IMR-90 (cell line): Measurements from ENCODE around the gene ARHGAP45. TPM values are rescaled to one million over a fixed set of nuclear protein-coding genes. Genes with fewer than 3 reads are reported as not detected.

ENCODE experiments used
- ATAC-seq: fragments of 200-7000 bp; cut with Tn5 transposase; 2 replicates; pipeline ENCODE4 v1.9.1; 2020; ENCODE audit warnings: low read depth, mild to moderate bottlenecking, moderate library complexity
- BruUV-seq: library from RNA; stranded (reverse); fragments of 400-500 nt; replicated peaks from 2 replicates; lab custom pipeline; 2021; lab: Mats Ljungman, UMichigan
- CTCF ChIA-PET: fragments of 300-600 bp; formaldehyde crosslinking; extraction: SDS; loops from one replicate; lab custom pipeline; 2021; ENCODE audit warnings: antibody characterized with exemption; lab: Yijun Ruan, JAX
- POLR2A ChIA-PET: fragments of 300-600 bp; sonication (Branson Sonifier 250); formaldehyde crosslinking; loops from one replicate; lab custom pipeline; 2022; ENCODE audit warnings: antibody characterized with exemption; ENCODE audit not compliant: unreplicated experiment; lab: Charles Lee
- DNase-seq: peaks from one replicate; pipeline ENCODE4 v3.0.0; 2013
- H2AFZ ChIP-seq: replicated peaks from 2 replicates; pipeline ENCODE3; 2013; ENCODE audit warnings: low read length, mild to moderate bottlenecking; ENCODE audit not compliant: poor library complexity
- H2AK5ac ChIP-seq: 2 replicates; pipeline ENCODE4 v1.6.1; 2013; ENCODE audit warnings: low read depth, low read length, inconsistent platforms
- H2AK9ac ChIP-seq: replicated peaks from 2 replicates; pipeline ENCODE3; 2013; ENCODE audit warnings: mild to moderate bottlenecking, low read depth, low read length, moderate library complexity; ENCODE audit not compliant: poor library complexity
- H2BK120ac ChIP-seq: 2 replicates; pipeline ENCODE4 v1.6.1; 2013; ENCODE audit warnings: low read depth, low read length, inconsistent platforms
- H2BK15ac ChIP-seq: 3 replicates; pipeline ENCODE4 v1.6.1; 2013; ENCODE audit warnings: low read depth, low read length, inconsistent platforms
- H2BK20ac ChIP-seq: 2 replicates; pipeline ENCODE4 v1.6.1; 2013; ENCODE audit warnings: low read depth, mild to moderate bottlenecking, inconsistent platforms, low read length, moderate library complexity
- H2BK5ac ChIP-seq: 2 replicates; pipeline ENCODE4 v1.6.1; 2013; ENCODE audit warnings: mild to moderate bottlenecking, low read depth, low read length, inconsistent platforms; ENCODE audit not compliant: poor library complexity, severe bottlenecking
- H3K14ac ChIP-seq: replicated peaks from 2 replicates; pipeline ENCODE4 v1.6.1; 2013; ENCODE audit warnings: low read depth, low read length, inconsistent platforms
- H3K18ac ChIP-seq: 2 replicates; pipeline ENCODE4 v1.6.1; 2013; ENCODE audit warnings: low read depth, low read length, control low read depth
- H3K23ac ChIP-seq: 2 replicates; pipeline ENCODE4 v1.6.1; 2013; ENCODE audit warnings: low read depth, low read length, inconsistent platforms
- H3K27ac ChIP-seq: 2 replicates; pipeline ENCODE4 v1.5.1; 2013; ENCODE audit warnings: mild to moderate bottlenecking, control low read depth, low read length; ENCODE audit not compliant: insufficient read depth
- H3K27me3 ChIP-seq: 2 replicates; pipeline ENCODE4 v1.6.1; 2013; ENCODE audit warnings: low read length; ENCODE audit not compliant: control insufficient read depth, insufficient read depth
- H3K36me3 ChIP-seq: 2 replicates; pipeline ENCODE4 v1.6.1; 2013; ENCODE audit warnings: low read length, mixed read lengths; ENCODE audit not compliant: control insufficient read depth, insufficient read depth
- H3K4ac ChIP-seq: 2 replicates; pipeline ENCODE4 v1.6.1; 2013; ENCODE audit warnings: low read depth, low read length, inconsistent platforms
- H3K4me1 ChIP-seq: 2 replicates; pipeline ENCODE4 v1.6.1; 2013; ENCODE audit warnings: low read length, mixed read lengths; ENCODE audit not compliant: control insufficient read depth, insufficient read depth
- H3K4me2 ChIP-seq: 2 replicates; pipeline ENCODE4 v1.6.1; 2013; ENCODE audit warnings: low read depth, mild to moderate bottlenecking, control low read depth, low read length, moderate library complexity
- H3K4me3 ChIP-seq: 2 replicates; pipeline ENCODE4 v1.5.1; 2013; ENCODE audit warnings: low read depth, mild to moderate bottlenecking, control low read depth, low read length, moderate library complexity; ENCODE audit not compliant: insufficient read depth
- H3K56ac ChIP-seq: 2 replicates; pipeline ENCODE4 v1.6.1; 2013; ENCODE audit warnings: low read length, inconsistent platforms; ENCODE audit not compliant: insufficient read depth; ENCODE audit errors: extremely low read depth
- H3K79me1 ChIP-seq, 2 experiments: 2 replicates each; pipeline ENCODE4 v1.6.1; 2013; ENCODE audit warnings: low read length in 2 of 2, inconsistent platforms in 1 of 2, low read depth in 1 of 2
- H3K9ac ChIP-seq: 2 replicates; pipeline ENCODE4 v1.6.1; 2013; ENCODE audit warnings: low read depth, low read length, control low read depth
- H3K9me1 ChIP-seq: 2 replicates; pipeline ENCODE4 v1.6.1; 2013; ENCODE audit warnings: low read length, inconsistent platforms; ENCODE audit not compliant: insufficient read depth
- H3K9me3 ChIP-seq: 2 replicates; pipeline ENCODE4 v1.6.1; 2013; ENCODE audit warnings: low read length; ENCODE audit not compliant: control insufficient read depth, insufficient read depth
- H4K20me1 ChIP-seq: 2 replicates; pipeline ENCODE4 v1.6.1; 2013; ENCODE audit warnings: low read length, inconsistent platforms; ENCODE audit not compliant: insufficient read depth
- H4K5ac ChIP-seq: 2 replicates; pipeline ENCODE4 v1.6.1; 2013; ENCODE audit warnings: mild to moderate bottlenecking, low read depth, low read length, control low read depth
- H4K8ac ChIP-seq, 2 experiments: 2 replicates each; pipeline ENCODE4 v1.6.1; 2013; ENCODE audit warnings: low read depth in 2 of 2, low read length in 2 of 2, control low read depth in 1 of 2, inconsistent platforms in 1 of 2
- H4K91ac ChIP-seq: 2 replicates; pipeline ENCODE4 v1.6.1; 2013; ENCODE audit warnings: low read depth, low read length, inconsistent platforms; ENCODE audit not compliant: insufficient read depth
- BHLHE40 ChIP-seq: fragments of 150-350 bp; IDR thresholded peaks from 2 replicates; pipeline ENCODE4 v1.6.1; 2016; ENCODE audit warnings: mild to moderate bottlenecking, low read depth, low read length
- CEBPB ChIP-seq: IDR thresholded peaks from 2 replicates; pipeline ENCODE4 v1.6.1; 2012; ENCODE audit warnings: low read depth, low read length, improper control_type of control experiment
- CHD1 ChIP-seq: IDR thresholded peaks from 2 replicates; pipeline ENCODE4 v1.6.1; 2012; ENCODE audit warnings: low read depth, low read length, improper control_type of control experiment
- FOS ChIP-seq: fragments of 150-350 bp; IDR thresholded peaks from 2 replicates; pipeline ENCODE4 v1.6.1; 2016; ENCODE audit warnings: low read depth, low read length
- MAFK ChIP-seq: IDR thresholded peaks from 2 replicates; pipeline ENCODE4 v1.6.1; 2012; ENCODE audit warnings: low read depth, low read length, improper control_type of control experiment
- MAZ ChIP-seq: IDR thresholded peaks from 2 replicates; pipeline ENCODE4 v1.6.1; 2012; ENCODE audit warnings: low read depth, mild to moderate bottlenecking, low read length, improper control_type of control experiment, moderate library complexity, borderline replicate concordance
- NFE2L2 ChIP-seq: fragments of 150-350 bp; IDR thresholded peaks from 2 replicates; pipeline ENCODE4 v1.6.1; 2016; ENCODE audit warnings: low read depth, mild to moderate bottlenecking, low read length
- POLR2A ChIP-seq: IDR thresholded peaks from 2 replicates; pipeline ENCODE4 v1.6.1; 2012; ENCODE audit warnings: mild to moderate bottlenecking, low read depth, low read length
- RAD21 ChIP-seq: IDR thresholded peaks from 2 replicates; pipeline ENCODE4 v1.6.1; 2012; ENCODE audit warnings: low read length, improper control_type of control experiment
- RCOR1 ChIP-seq: IDR thresholded peaks from 2 replicates; pipeline ENCODE4 v1.6.1; 2012; ENCODE audit warnings: mild to moderate bottlenecking, low read length, improper control_type of control experiment; ENCODE audit not compliant: insufficient replicate concordance
- RFX5 ChIP-seq: IDR thresholded peaks from 2 replicates; pipeline ENCODE4 v1.8.0; 2012; ENCODE audit warnings: low read depth, mild to moderate bottlenecking, low read length, moderate library complexity
- SMC3 ChIP-seq: fragments of 150-350 bp; IDR thresholded peaks from 2 replicates; pipeline ENCODE4 v1.6.1; 2016; ENCODE audit warnings: low read depth, mild to moderate bottlenecking, antibody characterized with exemption, low read length, moderate library complexity
- WGBS, 2 experiments: methylation state at CpG; one replicate each; pipeline versions ENCODE4 v1.1.5 to v1.1.7; 2013; ENCODE audit warnings: missing lambda C conversion rate in 2 of 2; ENCODE audit not compliant: insufficient read length in 1 of 2; ENCODE audit errors: extremely low coverage in 2 of 2; 5-methylcytosine and 5-hydroxymethylcytosine counted together
- dilution Hi-C: fragments of 300-500 bp; cut with HindIII; formaldehyde crosslinking; loops from one replicate; pipeline ENCODE4 v1.14.3; 2018; ENCODE audit warnings: low sequenced_read_pairs; ENCODE audit not compliant: unreplicated experiment
- in situ Hi-C: fragments of 300-500 bp; cut with MboI; formaldehyde crosslinking; loops from 3 replicates; pipeline ENCODE4 v1.14.3; 2019; ENCODE audit warnings: low sequenced_read_pairs, inconsistent platforms, mixed read lengths
- intact Hi-C: fragments of 100-400 bp; cut with micrococcal nuclease; formaldehyde crosslinking; loops from 2 replicates; pipeline ENCODE4 v1.10.0; 2022
- polyA plus RNA-seq, 3 experiments: library from polyadenylated mRNA; depleted of rRNA; stranded (reverse); fragments of >200 nt; gene quantifications; 2 replicates each; pipeline ENCODE4 v1.2.3, GENCODE V29; 2012; ENCODE audit warnings: low replicate concordance in 1 of 3
- total RNA-seq: library from RNA; depleted of rRNA; stranded (reverse); fragments of >200 nt; gene quantifications from 2 replicates; pipeline ENCODE4 v1.2.3, GENCODE V29; 2012
- TF ChIP-seq, protein P1 (sequence below): fragments of 150-350 bp; IDR thresholded peaks from 2 replicates; pipeline ENCODE4 v1.6.1; 2017; ENCODE audit warnings: mild to moderate bottlenecking, antibody characterized with exemption, low read length, low read depth
- TF ChIP-seq, protein P2 (sequence below): conservative IDR thresholded peaks from 2 replicates; pipeline ENCODE4 v1.5.1; 2012; ENCODE audit warnings: mild to moderate bottlenecking, low read depth, low read length, improper control_type of control experiment
- TF ChIP-seq, protein P3 (sequence below): fragments of 150-350 bp; IDR thresholded peaks from 2 replicates; pipeline ENCODE4 v1.6.1; 2016; ENCODE audit warnings: low read depth, mild to moderate bottlenecking, low read length, moderate library complexity, borderline replicate concordance

Gene ARHGAP45
- total and polyA plus RNA-seq, 2 of the 4 experiments (the other 2 are of a cell fraction) = 1.3 to 1.7 TPM

DNA sequence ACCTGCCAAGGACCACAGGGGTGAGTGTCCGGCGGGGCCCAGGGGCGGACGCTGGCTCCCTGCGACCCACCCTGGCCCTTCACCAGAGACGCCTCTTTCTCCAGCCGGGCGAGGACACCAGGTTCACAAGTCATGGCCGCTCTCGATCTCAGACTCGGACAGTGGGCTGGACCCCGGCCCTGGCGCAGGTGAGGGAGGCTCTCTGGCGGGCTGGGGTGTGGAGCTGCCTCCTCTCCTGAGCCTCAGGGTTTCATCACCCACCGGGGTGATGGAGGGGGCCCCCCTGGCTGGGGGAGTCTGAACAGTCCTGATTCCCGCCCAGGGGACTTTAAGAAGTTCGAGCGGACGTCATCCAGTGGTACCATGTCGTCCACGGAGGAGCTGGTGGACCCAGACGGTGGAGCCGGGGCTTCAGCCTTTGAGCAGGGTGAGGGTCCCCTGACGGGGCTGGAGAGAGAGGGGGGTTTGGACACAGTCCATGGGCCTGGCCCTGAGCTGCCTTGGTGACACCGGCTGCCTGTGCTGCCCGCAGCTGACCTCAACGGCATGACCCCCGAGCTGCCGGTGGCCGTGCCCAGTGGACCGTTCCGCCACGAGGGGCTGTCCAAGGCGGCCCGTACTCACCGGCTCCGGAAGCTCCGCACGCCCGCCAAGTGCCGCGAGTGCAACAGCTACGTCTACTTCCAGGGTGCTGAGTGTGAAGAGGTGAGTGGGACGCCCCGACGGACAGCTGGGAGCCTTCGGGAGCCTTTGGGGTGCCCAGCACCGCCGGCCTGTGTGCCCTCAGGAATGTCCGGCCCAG lies 13.6 kb downstream of the ARHGAP45 start:
- ChIA-PET CTCF (interaction anchor here (0.6 kb wide), 1 partner anchor 32 kb away, joined by 3 read pairs; no protein-coding TSS in a partner anchor), POLR2A (no interaction called here)
- H3K4me2 ChIP-seq = no peak overlapping the region
- no peak overlapping the region for H4K91ac ChIP-seq
- no peak overlapping the region for H3K4ac ChIP-seq
- no peaks in the 10 kb centered on the region for H3K9me1 ChIP-seq
- H4K8ac ChIP-seq = no peak overlapping the region
- no peak overlapping the region for H2BK15ac ChIP-seq
- 96% methylated on average over 28 of the region's 50 CpGs; no CpG with 5 or more reads in 1 of the 2 experiments for WGBS, 2 experiments
- H3K27ac ChIP-seq = no peak overlapping the region
- H3K4me1 ChIP-seq = no peaks in the 10 kb centered on the region
- H4K5ac ChIP-seq = no peak overlapping the region
- no peak overlapping the region for H3K4me3 ChIP-seq
- H3K18ac ChIP-seq = no peak overlapping the region
- ATAC-seq = no peak
- no peak overlapping the region for H2BK120ac ChIP-seq
- H4K20me1 ChIP-seq = no peaks in the 10 kb centered on the region
- dilution Hi-C loops = no loop called here
- no peak for DNase-seq
- BruUV-seq = no TSS peak
- H2BK5ac ChIP-seq = no peak overlapping the region
- H2AK9ac ChIP-seq = no peak overlapping the region
- H3K14ac ChIP-seq = no peak overlapping the region
- H3K23ac ChIP-seq = no peak overlapping the region
- intact Hi-C loops = no loop called here
- in situ Hi-C loops = no loop called here
- no peak overlapping the region for H3K56ac ChIP-seq
- H3K36me3 ChIP-seq = no peaks in the 10 kb centered on the region
- H2BK20ac ChIP-seq = no peak overlapping the region
- no peaks in the 10 kb centered on the region for H3K79me1 ChIP-seq
- H3K9me3 ChIP-seq = peaks cover 2% of the 10 kb centered on the region; the same call in 1 of the 2 replicates
- H3K9ac ChIP-seq = no peak overlapping the region
- no peak overlapping the region for H2AK5ac ChIP-seq
- no peak overlapping the region for H2AFZ ChIP-seq
- H3K27me3 ChIP-seq = no peaks in the 10 kb centered on the region
- no peak for TF ChIP-seq POLR2A
- TF ChIP-seq RFX5 = no peak
- no peak for TF ChIP-seq BHLHE40
- no peak for TF ChIP-seq MAZ
- no peak for TF ChIP-seq NFE2L2
- no peak for TF ChIP-seq RAD21
- no peak for TF ChIP-seq RCOR1
- TF ChIP-seq MAFK = no peak
- TF ChIP-seq, protein P1, sequence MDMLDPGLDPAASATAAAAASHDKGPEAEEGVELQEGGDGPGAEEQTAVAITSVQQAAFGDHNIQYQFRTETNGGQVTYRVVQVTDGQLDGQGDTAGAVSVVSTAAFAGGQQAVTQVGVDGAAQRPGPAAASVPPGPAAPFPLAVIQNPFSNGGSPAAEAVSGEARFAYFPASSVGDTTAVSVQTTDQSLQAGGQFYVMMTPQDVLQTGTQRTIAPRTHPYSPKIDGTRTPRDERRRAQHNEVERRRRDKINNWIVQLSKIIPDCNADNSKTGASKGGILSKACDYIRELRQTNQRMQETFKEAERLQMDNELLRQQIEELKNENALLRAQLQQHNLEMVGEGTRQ = no peak
- TF ChIP-seq CEBPB = no peak
- no peak for TF ChIP-seq SMC3
- no peak for TF ChIP-seq CHD1
- TF ChIP-seq FOS = no peak
- TF ChIP-seq, protein P2, sequence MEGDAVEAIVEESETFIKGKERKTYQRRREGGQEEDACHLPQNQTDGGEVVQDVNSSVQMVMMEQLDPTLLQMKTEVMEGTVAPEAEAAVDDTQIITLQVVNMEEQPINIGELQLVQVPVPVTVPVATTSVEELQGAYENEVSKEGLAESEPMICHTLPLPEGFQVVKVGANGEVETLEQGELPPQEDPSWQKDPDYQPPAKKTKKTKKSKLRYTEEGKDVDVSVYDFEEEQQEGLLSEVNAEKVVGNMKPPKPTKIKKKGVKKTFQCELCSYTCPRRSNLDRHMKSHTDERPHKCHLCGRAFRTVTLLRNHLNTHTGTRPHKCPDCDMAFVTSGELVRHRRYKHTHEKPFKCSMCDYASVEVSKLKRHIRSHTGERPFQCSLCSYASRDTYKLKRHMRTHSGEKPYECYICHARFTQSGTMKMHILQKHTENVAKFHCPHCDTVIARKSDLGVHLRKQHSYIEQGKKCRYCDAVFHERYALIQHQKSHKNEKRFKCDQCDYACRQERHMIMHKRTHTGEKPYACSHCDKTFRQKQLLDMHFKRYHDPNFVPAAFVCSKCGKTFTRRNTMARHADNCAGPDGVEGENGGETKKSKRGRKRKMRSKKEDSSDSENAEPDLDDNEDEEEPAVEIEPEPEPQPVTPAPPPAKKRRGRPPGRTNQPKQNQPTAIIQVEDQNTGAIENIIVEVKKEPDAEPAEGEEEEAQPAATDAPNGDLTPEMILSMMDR = no peak
- TF ChIP-seq, protein P3, sequence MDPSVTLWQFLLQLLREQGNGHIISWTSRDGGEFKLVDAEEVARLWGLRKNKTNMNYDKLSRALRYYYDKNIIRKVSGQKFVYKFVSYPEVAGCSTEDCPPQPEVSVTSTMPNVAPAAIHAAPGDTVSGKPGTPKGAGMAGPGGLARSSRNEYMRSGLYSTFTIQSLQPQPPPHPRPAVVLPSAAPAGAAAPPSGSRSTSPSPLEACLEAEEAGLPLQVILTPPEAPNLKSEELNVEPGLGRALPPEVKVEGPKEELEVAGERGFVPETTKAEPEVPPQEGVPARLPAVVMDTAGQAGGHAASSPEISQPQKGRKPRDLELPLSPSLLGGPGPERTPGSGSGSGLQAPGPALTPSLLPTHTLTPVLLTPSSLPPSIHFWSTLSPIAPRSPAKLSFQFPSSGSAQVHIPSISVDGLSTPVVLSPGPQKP = no peak
